Natural killer cell (primary cell): ENCODE results near the gene CSRP2. TPM values are rescaled to one million over a fixed set of nuclear protein-coding genes. Genes with fewer than 3 reads are reported as not detected.

Source experiments
- ATAC-seq, 3 donors: fragments of 150-1000 bp in 2 of 3; fragments of 200-7000 bp in 1 of 3; cut with Tn5 transposase; 1 replicate in 1 of 3; 2 replicates in 2 of 3; pipeline ENCODE4 v1.10.0; 2021; ENCODE audit warnings: mild to moderate bottlenecking in 2 of 3, moderate library complexity in 2 of 3
- DNase-seq, 2 donors: peaks; one replicate each; pipeline versions ENCODE4 v3.0.0 to v3.0.0-alpha.2; 2013 to 2021; ENCODE audit warnings: mixed read lengths in 1 of 2
- H3K27ac ChIP-seq: one replicate; pipeline ENCODE4 v1.5.1; 2013; ENCODE audit warnings: mild to moderate bottlenecking, low read length
- H3K27me3 ChIP-seq: one replicate; pipeline ENCODE4 v1.6.1; 2013; ENCODE audit warnings: low read length; ENCODE audit not compliant: control insufficient read depth, insufficient read depth
- H3K36me3 ChIP-seq: one replicate; pipeline ENCODE4 v1.6.1; 2013; ENCODE audit warnings: low read length; ENCODE audit not compliant: control insufficient read depth, insufficient read depth
- H3K4me1 ChIP-seq: one replicate; pipeline ENCODE4 v1.6.1; 2013; ENCODE audit warnings: low read length; ENCODE audit not compliant: control insufficient read depth, insufficient read depth
- H3K4me3 ChIP-seq: one replicate; pipeline ENCODE4 v1.5.1; 2013; ENCODE audit warnings: low read length
- H3K9me3 ChIP-seq: one replicate; pipeline ENCODE4 v1.6.1; 2013; ENCODE audit warnings: low read length; ENCODE audit not compliant: control insufficient read depth, insufficient read depth
- H3K27ac Mint-ChIP-seq, 2 donors: one replicate each; pipeline ENCODE4 v1.8.0; 2022; ENCODE audit warnings: mild to moderate bottlenecking in 2 of 2, mixed read lengths in 2 of 2, moderate library complexity in 1 of 2
- H3K27me3 Mint-ChIP-seq, 2 donors: one replicate each; pipeline ENCODE4 v1.8.0; 2022; ENCODE audit warnings: low read depth in 2 of 2, mixed read lengths in 2 of 2
- H3K36me3 Mint-ChIP-seq: one replicate; pipeline ENCODE4 v1.8.0; 2022; ENCODE audit warnings: mixed read lengths
- H3K4me1 Mint-ChIP-seq, 2 donors: one replicate each; pipeline ENCODE4 v1.8.0; 2022; ENCODE audit warnings: mixed read lengths in 2 of 2
- H3K4me3 Mint-ChIP-seq: one replicate; pipeline ENCODE4 v1.8.0; 2022; ENCODE audit warnings: mild to moderate bottlenecking, moderate library complexity, mixed read lengths
- H3K9me3 Mint-ChIP-seq, 2 donors: one replicate each; pipeline ENCODE4 v1.8.0; 2022; ENCODE audit warnings: mixed read lengths in 2 of 2
- WGBS: methylation state at CpG from one replicate; pipeline ENCODE4 v1.1.7; 2013; ENCODE audit warnings: missing lambda C conversion rate; ENCODE audit not compliant: insufficient coverage; 5-methylcytosine and 5-hydroxymethylcytosine counted together
- intact Hi-C: fragments of 100-400 bp; cut with micrococcal nuclease; formaldehyde crosslinking; loops from one replicate; pipeline ENCODE4 v1.14.2; 2022
- total RNA-seq, 4 donors: library from RNA; stranded (reverse); fragments of 120-200 nt in 1 of 4; gene quantifications; one replicate each; pipeline versions ENCODE4 v1.2.3 to v1.2.4, GENCODE V29; 2013 to 2022
- TF ChIP-seq, protein P1 (sequence below): fragments of 200-600 bp; IDR thresholded peaks from one replicate; pipeline ENCODE4 v1.8.0; 2022; ENCODE audit warnings: antibody characterized with exemption

Gene CSRP2
- total RNA-seq, 3 donors from 2014 or later (not counting 1 experiment from before 2014, with no cell fraction given) = 0.08 TPM; not detected in 2

DNA sequence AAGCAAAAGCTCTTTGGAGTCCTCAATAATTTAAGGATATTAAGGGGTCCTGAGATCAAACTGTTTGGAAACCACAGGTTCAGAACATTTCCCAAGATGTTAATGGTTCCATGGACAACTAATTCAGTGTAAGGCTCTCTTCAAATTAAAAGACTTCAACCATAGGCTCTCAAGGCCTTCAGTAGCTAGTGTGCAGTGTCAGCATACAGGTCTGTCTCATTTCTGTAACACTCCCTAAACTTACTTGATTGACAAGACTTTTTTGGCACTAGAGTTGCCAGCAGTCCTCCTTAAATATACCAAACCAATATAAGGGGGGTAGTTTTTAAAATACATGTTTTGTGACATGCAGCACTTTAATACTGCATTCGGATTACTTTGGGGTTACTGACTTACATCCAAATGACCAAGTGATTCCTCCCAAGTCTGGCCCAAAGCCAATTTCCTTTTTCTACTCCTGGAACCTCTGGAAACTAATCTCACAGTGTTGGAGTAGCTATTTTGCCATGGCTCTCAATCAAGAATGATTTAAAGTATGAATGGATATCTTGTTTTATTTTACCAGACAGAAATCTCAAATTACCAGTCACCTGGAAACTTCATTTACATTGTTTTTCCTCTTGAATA, 22.7 kb downstream of the CSRP2 start:
- ATAC-seq (no peak), DNase-seq (no peak)
- H3K27me3 ChIP-seq = no peaks in the 10 kb centered on the region
- no peaks in the 10 kb centered on the region for H3K4me1 Mint-ChIP-seq
- WGBS = 100% methylated on average over 1 of the region's 1 CpG
- no peaks in the 10 kb centered on the region for H3K27me3 Mint-ChIP-seq
- no peaks in the 10 kb centered on the region for H3K9me3 ChIP-seq
- no peak overlapping the region for H3K4me3 ChIP-seq
- no peaks in the 10 kb centered on the region for H3K4me1 ChIP-seq
- H3K27ac ChIP-seq = no peak overlapping the region
- H3K36me3 ChIP-seq = peaks cover 15% of the 10 kb centered on the region
- H3K27ac Mint-ChIP-seq = no peak overlapping the region
- no peak overlapping the region for H3K4me3 Mint-ChIP-seq
- intact Hi-C loops = no loop called here
- peaks cover 11% of the 10 kb centered on the region for H3K36me3 Mint-ChIP-seq
- no peaks in the 10 kb centered on the region for H3K9me3 Mint-ChIP-seq
- TF ChIP-seq, protein P1, sequence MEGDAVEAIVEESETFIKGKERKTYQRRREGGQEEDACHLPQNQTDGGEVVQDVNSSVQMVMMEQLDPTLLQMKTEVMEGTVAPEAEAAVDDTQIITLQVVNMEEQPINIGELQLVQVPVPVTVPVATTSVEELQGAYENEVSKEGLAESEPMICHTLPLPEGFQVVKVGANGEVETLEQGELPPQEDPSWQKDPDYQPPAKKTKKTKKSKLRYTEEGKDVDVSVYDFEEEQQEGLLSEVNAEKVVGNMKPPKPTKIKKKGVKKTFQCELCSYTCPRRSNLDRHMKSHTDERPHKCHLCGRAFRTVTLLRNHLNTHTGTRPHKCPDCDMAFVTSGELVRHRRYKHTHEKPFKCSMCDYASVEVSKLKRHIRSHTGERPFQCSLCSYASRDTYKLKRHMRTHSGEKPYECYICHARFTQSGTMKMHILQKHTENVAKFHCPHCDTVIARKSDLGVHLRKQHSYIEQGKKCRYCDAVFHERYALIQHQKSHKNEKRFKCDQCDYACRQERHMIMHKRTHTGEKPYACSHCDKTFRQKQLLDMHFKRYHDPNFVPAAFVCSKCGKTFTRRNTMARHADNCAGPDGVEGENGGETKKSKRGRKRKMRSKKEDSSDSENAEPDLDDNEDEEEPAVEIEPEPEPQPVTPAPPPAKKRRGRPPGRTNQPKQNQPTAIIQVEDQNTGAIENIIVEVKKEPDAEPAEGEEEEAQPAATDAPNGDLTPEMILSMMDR = no peak

DNA sequence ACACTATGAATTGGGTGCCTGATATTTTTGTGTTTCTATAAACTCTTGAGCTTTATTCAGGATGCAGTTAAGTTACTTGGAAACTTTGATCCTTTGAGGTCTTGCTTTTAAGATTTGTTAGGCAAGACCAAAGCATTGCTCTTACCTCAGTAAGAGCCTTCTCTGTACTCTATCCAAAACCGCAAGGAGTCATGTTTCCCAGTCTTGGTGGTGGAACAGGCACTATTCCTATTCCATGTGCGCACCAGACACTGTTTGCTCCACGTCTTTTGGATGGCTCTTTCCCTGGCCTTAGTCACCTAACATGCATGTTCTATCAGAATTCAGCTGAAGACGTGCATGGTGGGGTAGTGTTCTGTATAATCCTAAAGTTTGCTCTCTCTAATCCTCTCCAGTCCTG, 23.5 kb downstream of the CSRP2 start:
- peaks cover 23% of the 10 kb centered on the region for H3K36me3 ChIP-seq
- 95% methylated on average over 3 of the region's 4 CpGs for WGBS
- Mint-ChIP-seq H3K4me3 (no peak overlapping the region), H3K36me3 (peaks cover 11% of the 10 kb centered on the region), H3K27ac (peak overlapping the region in 1 of 2 donors; percentile 5), H3K27me3 (no peaks in the 10 kb centered on the region), H3K4me1 (no peaks in the 10 kb centered on the region), H3K9me3 (no peaks in the 10 kb centered on the region)
- intact Hi-C loops = no loop called here
- no peaks in the 10 kb centered on the region for H3K27me3 ChIP-seq
- H3K9me3 ChIP-seq = no peaks in the 10 kb centered on the region
- DNase-seq (no peak), ATAC-seq (peak in 1 of 3 donors; percentile 27)
- H3K4me3 ChIP-seq = no peak overlapping the region
- H3K27ac ChIP-seq = no peak overlapping the region
- no peaks in the 10 kb centered on the region for H3K4me1 ChIP-seq
- TF ChIP-seq, protein P1 = no peak

DNA sequence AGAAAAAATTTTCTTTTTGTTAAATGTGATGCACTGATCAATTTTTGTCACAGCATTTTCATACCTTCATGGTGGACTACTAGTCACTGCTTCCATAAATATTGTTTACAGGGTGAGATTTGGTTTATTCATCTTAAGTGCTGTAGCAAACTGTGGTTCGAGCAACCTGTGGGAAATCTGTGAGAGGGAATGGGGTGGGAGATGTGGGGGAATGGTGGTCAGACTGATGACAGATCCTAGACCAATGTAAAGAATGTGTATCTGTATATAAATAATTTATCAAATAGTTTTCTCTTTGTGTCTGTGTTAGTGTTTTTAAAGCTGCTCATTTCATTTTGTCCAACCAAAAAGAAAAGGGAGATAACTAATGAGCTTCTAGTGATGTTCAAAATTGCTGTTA, 26.7 kb downstream of the CSRP2 start:
- peaks cover 11% of the 10 kb centered on the region for H3K36me3 Mint-ChIP-seq
- intact Hi-C loops = no loop called here

More for the DNA sequence above, 26.7 kb downstream of the CSRP2 start:
- TF ChIP-seq, protein P1 = no peak
- H3K27ac ChIP-seq = no peak overlapping the region
- no peak overlapping the region for H3K4me3 Mint-ChIP-seq
- no peak overlapping the region for H3K27ac Mint-ChIP-seq
- WGBS = 78% methylated on average over 1 of the region's 1 CpG
- no peak for DNase-seq
- H3K4me1 Mint-ChIP-seq = no peaks in the 10 kb centered on the region
- H3K4me3 ChIP-seq = no peak overlapping the region
- H3K4me1 ChIP-seq = no peaks in the 10 kb centered on the region
- no peaks in the 10 kb centered on the region for H3K9me3 Mint-ChIP-seq
- H3K27me3 ChIP-seq = no peaks in the 10 kb centered on the region
- H3K9me3 ChIP-seq = no peaks in the 10 kb centered on the region
- no peak for ATAC-seq
- H3K27me3 Mint-ChIP-seq = no peaks in the 10 kb centered on the region
- H3K36me3 ChIP-seq = peaks cover 38% of the 10 kb centered on the region
